Articular chondrocyte of knee joint (primary cell): Measurements from ENCODE around the gene AGR2. TPM values are rescaled to one million over a fixed set of nuclear protein-coding genes. Genes with fewer than 3 reads are reported as not detected.

Experiments used
- total RNA-seq: library from RNA; depleted of rRNA; stranded (reverse); fragments of >200 nt; gene quantifications from 2 replicates; pipeline ENCODE4 v1.2.3, GENCODE V29; 2012

Gene AGR2
- total RNA-seq: 0.39 and 0.86 TPM in 2 replicates

DNA sequence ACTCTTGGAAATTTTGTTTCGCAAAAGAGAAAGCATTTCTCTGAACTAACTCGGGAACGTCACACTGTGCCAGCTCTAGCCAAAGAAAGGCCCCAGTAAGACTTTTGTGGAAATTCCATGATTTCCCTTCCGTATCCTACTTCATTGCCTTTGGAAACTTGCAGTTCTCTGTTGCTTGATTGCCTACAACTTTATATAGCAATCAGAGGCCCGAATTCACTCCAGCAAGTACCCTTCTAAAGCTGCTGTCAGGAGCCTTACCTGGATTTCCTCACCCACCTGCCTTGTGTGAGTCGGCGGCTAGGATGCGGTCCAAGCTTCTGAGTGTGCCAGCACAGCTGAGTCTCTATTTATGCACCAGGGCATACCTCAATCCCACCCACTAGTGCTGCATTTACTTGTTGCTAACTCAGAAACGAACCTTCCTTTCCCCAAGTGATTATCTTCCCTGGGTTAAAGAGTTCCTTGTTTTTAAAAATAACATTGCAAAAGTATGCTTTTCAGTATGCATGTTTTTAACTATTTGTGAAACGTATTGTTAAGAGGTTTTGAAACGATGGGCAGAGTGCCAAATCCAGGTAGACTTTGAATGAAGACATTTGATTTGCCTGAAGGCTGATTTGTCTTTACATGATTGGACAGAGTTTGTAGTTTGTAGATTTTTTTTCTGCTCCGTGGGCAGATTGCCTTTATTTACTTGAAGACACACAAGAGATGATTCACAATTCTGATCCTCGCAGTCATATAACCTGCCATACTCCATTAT lies at the start of gene AGR2:
AGR2 (minus strand) TSS at position 326 of the 766 bp plus-strand sequence. CDS start 3,203 bp downstream, outside the sequence.

DNA sequence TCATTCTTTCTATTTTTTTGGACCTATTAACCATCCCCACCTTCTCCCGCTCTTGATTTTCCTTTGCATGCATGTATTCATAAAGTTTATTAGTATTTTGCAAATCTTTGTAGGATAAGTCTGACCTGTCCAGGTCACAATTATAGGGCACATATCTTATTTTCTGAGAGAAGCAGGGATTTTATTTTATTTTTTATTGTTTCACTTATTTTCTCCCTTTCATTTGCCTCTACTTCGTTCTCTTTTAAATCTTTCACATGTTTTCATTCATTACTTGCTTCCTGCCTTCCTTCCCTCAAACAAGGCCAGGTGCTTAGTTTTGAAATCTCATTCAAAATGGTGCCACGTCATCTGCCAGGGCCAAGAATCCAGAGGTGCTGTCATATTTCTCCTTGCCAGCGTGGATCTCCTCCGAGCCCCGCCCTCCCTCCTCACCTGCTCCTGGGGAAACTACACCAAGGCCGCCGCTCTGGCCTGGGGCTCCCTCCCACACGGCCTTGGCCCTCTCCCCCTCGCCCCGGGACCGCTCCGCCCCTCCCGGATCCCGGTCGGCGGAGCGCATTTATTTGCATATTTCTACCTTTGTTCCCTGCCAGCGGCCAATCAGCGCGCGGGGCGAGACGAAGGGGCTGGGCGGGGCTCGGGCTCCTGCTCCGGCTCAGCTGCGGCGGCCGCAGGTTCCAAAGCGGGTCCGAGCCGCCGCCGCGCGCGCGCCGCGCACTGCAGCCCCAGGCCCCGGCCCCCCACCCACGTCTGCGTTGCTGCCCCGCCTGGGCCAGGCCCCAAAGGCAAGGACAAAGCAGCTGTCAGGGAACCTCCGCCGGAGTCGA lies 51.5 kb downstream of the AGR2 start, which contains the start of gene TSPAN13:
TSPAN13 (plus strand) TSS at position 654 of the 830 bp plus-strand sequence. CDS start 213 bp downstream, outside the sequence.

Other genes with a start within 250 kb of the AGR2 start
- gene ANKMY2, start 159.2 kb downstream of the AGR2 start, total RNA-seq: 23.0 and 23.2 TPM in 2 replicates
- gene BZW2, start 158.8 kb downstream of the AGR2 start, total RNA-seq: 39.3 and 50.7 TPM in 2 replicates
- gene TSPAN13, start 51.2 kb downstream of the AGR2 start, total RNA-seq: 0.39 and 1.4 TPM in 2 replicates
- not detected in 2 replicates for gene AGR3, start 77.0 kb upstream of the AGR2 start, total RNA-seq